ENCODE measurements around the gene COPB2. TPM values are rescaled to one million over a fixed set of nuclear protein-coding genes. Genes with fewer than 3 reads are reported as not detected.

Gene COPB2
- total and polyA plus RNA-seq, 2 of the 4 experiments (the other 2 are of a cell fraction) = 179 to 363 TPM

- Histone ChIP-seq H3K4ac (ENCODE audit: low read depth, low read length) (peak overlapping the region; percentile 95; the same call in 1 of the 2 replicates), H3K14ac (replicated peaks; ENCODE audit: low read depth, low read length) (peak overlapping the region; percentile 72; the same call in 1 of the 2 replicates), H4K20me1 (ENCODE audit: insufficient read depth, low read length) (no peaks in the 10 kb centered on the region), H2BK5ac (ENCODE audit: low read depth, low read length, poor library complexity, severe bottlenecking) (no peak overlapping the region), H4K5ac (ENCODE audit: low read depth, low read length) (peak overlapping the region; percentile 59; the same call in 1 of the 2 replicates), H2AK9ac (replicated peaks; ENCODE audit: low read depth, low read length, poor library complexity) (peak overlapping the region; percentile 3), H3K9ac (ENCODE audit: low read depth, low read length) (no peak overlapping the region), H3K36me3 (ENCODE audit: control insufficient read depth, insufficient read depth, low read length) (no peaks in the 10 kb centered on the region), H3K4me1 (ENCODE audit: control insufficient read depth, insufficient read depth, low read length) (peaks cover 31% of the 10 kb centered on the region), H2BK20ac (ENCODE audit: low read depth, low read length) (peak overlapping the region; percentile 30; the same call in 1 of the 2 replicates), H3K56ac (ENCODE audit: extremely low read depth, insufficient read depth, low read length) (no peak overlapping the region), H3K27ac (ENCODE audit: insufficient read depth, low read length) (no peak overlapping the region), H2AK5ac (ENCODE audit: low read depth, low read length) (0 out of 2 replicates have a peak overlapping the region, but pooled peaks have one; percentile 8), H3K79me1 (ENCODE audit: low read depth in 1 of 2, low read length in 2 of 2) (no peaks in the 10 kb centered on the region; a peak in 1 of 4 replicates), H2BK120ac (ENCODE audit: low read depth, low read length) (peak overlapping the region; percentile 89), H3K23ac (ENCODE audit: low read depth, low read length) (peak overlapping the region; percentile 56; the same call in 1 of the 2 replicates), H4K8ac (ENCODE audit: low read depth in 2 of 2, low read length in 2 of 2) (0 out of 4 replicates have a peak overlapping the region, but pooled peaks of 1 of the 2 experiments have one; percentile 67), H3K18ac (ENCODE audit: low read depth, low read length) (peak overlapping the region; percentile 63; the same call in 1 of the 2 replicates), H3K4me2 (ENCODE audit: low read depth, low read length) (no peak overlapping the region), H3K9me3 (ENCODE audit: control insufficient read depth, insufficient read depth, low read length) (no peaks in the 10 kb centered on the region), H4K91ac (ENCODE audit: insufficient read depth, low read depth, low read length) (peak overlapping the region; percentile 98), H2BK15ac (ENCODE audit: low read depth, low read length) (no peak overlapping the region), H3K27me3 (ENCODE audit: control insufficient read depth, insufficient read depth, low read length) (no peaks in the 10 kb centered on the region; the same call in 1 of the 2 replicates), H3K9me1 (ENCODE audit: insufficient read depth, low read length) (peaks cover 46% of the 10 kb centered on the region), H3K4me3 (ENCODE audit: insufficient read depth, low read depth, low read length) (no peak overlapping the region), H2AFZ (replicated peaks; ENCODE audit: low read length, poor library complexity) (no peak overlapping the region)
- DNase-seq = no peak
- no TSS peak for BruUV-seq (replicated peaks)
- no CpG with 5 or more reads among the region's 1 CpG for WGBS, 2 experiments (ENCODE audit: extremely low coverage in 2 of 2, insufficient read length in 1 of 2)
- dilution Hi-C loops (cut with HindIII; ENCODE audit: low sequenced_read_pairs, unreplicated experiment) (no loop called here), intact Hi-C loops (cut with micrococcal nuclease) (no loop called here), in situ Hi-C loops (cut with MboI; ENCODE audit: low sequenced_read_pairs) (loop anchor here (10.0 kb wide), 1 partner anchor 188 kb away; no protein-coding TSS in a partner anchor)
- CTCF ChIA-PET = no interaction called here
- TF ChIP-seq RCOR1 (IDR thresholded peaks at IDR 0.05; ENCODE audit: insufficient replicate concordance, low read length) = no peak
- TF ChIP-seq MAZ (IDR thresholded peaks at IDR 0.05; ENCODE audit: borderline replicate concordance, low read depth, low read length) = no peak
- TF ChIP-seq USF2 (IDR thresholded peaks at IDR 0.05; ENCODE audit: low read depth, low read length) = no peak
- no peak for TF ChIP-seq POLR2A (IDR thresholded peaks at IDR 0.05; ENCODE audit: low read depth, low read length)
- no peak for TF ChIP-seq NFE2L2 (IDR thresholded peaks at IDR 0.05; ENCODE audit: low read depth, low read length)
- no peak for TF ChIP-seq SMC3 (IDR thresholded peaks at IDR 0.05; ENCODE audit: low read depth, low read length)
- no peak for TF ChIP-seq BHLHE40 (IDR thresholded peaks at IDR 0.05; ENCODE audit: low read depth, low read length)
- no peak for TF ChIP-seq FOS (IDR thresholded peaks at IDR 0.05; ENCODE audit: low read depth, low read length)
- ATAC-seq (ENCODE audit: low read depth) = no peak
- POLR2A ChIA-PET (ENCODE audit: unreplicated experiment) = interaction anchor here (0.6 to 1.0 kb wide), 2 partner anchors 11 to 1136 kb away, joined by 4 read pairs; no protein-coding TSS in a partner anchor
These were observed 77.0 kb downstream of the COPB2 start for GRCh38 chr3:139312416-139312815.
